Pancreas (tissue), 10 donors: Measurements from ENCODE around the gene MELK. TPM values are rescaled to one million over a fixed set of nuclear protein-coding genes. Genes with fewer than 3 reads are reported as not detected.

Experiments
- ATAC-seq, 4 donors: fragments of 200-7000 bp; cut with Tn5 transposase; one replicate each; pipeline versions ENCODE4 v1.8.0 to v1.9.1; 2020; ENCODE audit warnings: mild to moderate bottlenecking in 4 of 4, moderate library complexity in 4 of 4
- DNase-seq, 6 donors: peaks; one replicate each; pipeline ENCODE4 v3.0.0-alpha.2; 2020
- FAIRE-seq: peaks from 2 replicates; lab custom pipeline; 2012; peaks lifted over from hg19 to GRCh38; lab: Jason Lieb, UNC
- H3K27ac ChIP-seq, 4 donors: fragments of 200-600 bp; sonication (generic); 1 replicate in 3 of 4; 2 replicates in 1 of 4; pipeline versions ENCODE4 v1.5.0 to v1.8.0; 2020
- H3K27me3 ChIP-seq, 4 donors: fragments of 200-600 bp; one replicate each; pipeline ENCODE4 v1.8.0; 2021
- H3K36me3 ChIP-seq, 3 donors: fragments of 200-600 bp; sonication (generic) in 1 of 3; one replicate each; pipeline versions ENCODE4 v1.5.0 to v1.8.0; 2020 to 2021
- H3K4me1 ChIP-seq, 3 donors: fragments of 200-600 bp; one replicate each; pipeline ENCODE4 v1.8.0; 2021
- H3K4me3 ChIP-seq, 4 donors: fragments of 200-600 bp; sonication (generic) in 2 of 4; one replicate each; pipeline versions ENCODE4 v1.5.0 to v1.8.0; 2020 to 2021
- H3K9me3 ChIP-seq, 4 donors: fragments of 200-600 bp; one replicate each; pipeline ENCODE4 v1.8.0; 2021
- CTCF ChIP-seq, 4 donors: fragments of 200-600 bp; sonication (generic) in 3 of 4; IDR thresholded peaks; one replicate each; pipeline versions ENCODE4 v1.5.0 to v1.8.0; 2021; ENCODE audit warnings: antibody characterized with exemption in 4 of 4
- WGBS, 2 donors: extraction: QIAGEN DNeasy Blood & Tissue Kit; methylation state at CpG; one replicate each; pipeline ENCODE4 v1.1.7; 2013; 5-methylcytosine and 5-hydroxymethylcytosine counted together
- intact Hi-C, 3 donors: fragments of 100-400 bp; cut with DNase I; formaldehyde crosslinking; loops; one replicate each; pipeline versions ENCODE4 v1.11.1 to v1.14.2; 2022
- polyA plus RNA-seq, 2 donors: library from polyadenylated mRNA; stranded (reverse); fragments of 200-250 nt; gene quantifications; one replicate each; pipeline ENCODE4 v1.2.3, GENCODE V29; 2013
- total RNA-seq, 6 donors: library from RNA; stranded (reverse); fragmentation: NEBNext Ultra II Directional in 4 of 6; extraction: Animal tissue kit (Norgen Biotek cat#: 25700) in 4 of 6; gene quantifications; one replicate each; pipeline versions ENCODE4 v1.2.1 to v1.2.4, GENCODE V29; 2021 to 2023
- donor health status: healthy with polysubstance abuse.
- donor health status: DM: no; HTN: no; CAD: no; lungs with moderate emphysema.
- donor health status: DM: no; HTN: no; CAD: no.
- donor health status: control.
- donor health status: control.
- donor health status: Bipolar disorder and iron deficiency.
- donor health status: DM: yes; HTN: yes; CAD: no.
- donor health status: DM: no; HTN: no; CAD: no.
- donor health status: DM: no; HTN: no; CAD: no.
- donor health status: DM: yes; HTN: yes; CAD: no.

MELK gene
- total and polyA plus RNA-seq, 8 donors: 0.08 to 0.75 (median 0.30) TPM

GRCh38 chr9:36690412-36691168, 117.9 kb downstream of the MELK start:
- H3K36me3 ChIP-seq: no peaks in the 10 kb centered on the region
- no peak for ATAC-seq

GRCh38 chr9:36691671-36692070, 119.0 kb downstream of the MELK start:
- no peak overlapping the region for H3K4me3 ChIP-seq
- FAIRE-seq (no peak), ATAC-seq (no peak), DNase-seq (no peak)
- H3K27me3 ChIP-seq: no peaks in the 10 kb centered on the region
- no peak overlapping the region for H3K27ac ChIP-seq
- H3K4me1 ChIP-seq: no peaks in the 10 kb centered on the region
- no peaks in the 10 kb centered on the region for H3K36me3 ChIP-seq
- intact Hi-C loops: no loop called here
- TF ChIP-seq CTCF (IDR thresholded peaks at IDR 0.05): no peak
- no peaks in the 10 kb centered on the region for H3K9me3 ChIP-seq

More at GRCh38 chr9:36690412-36691168, 117.9 kb downstream of the MELK start:
- intact Hi-C loops: no loop called here
- no peak for TF ChIP-seq CTCF (IDR thresholded peaks at IDR 0.05)
- H3K4me1 ChIP-seq: no peaks in the 10 kb centered on the region
- H3K4me3 ChIP-seq: no peak overlapping the region
- DNase-seq: no peak
- no peaks in the 10 kb centered on the region for H3K27me3 ChIP-seq
- H3K9me3 ChIP-seq: no peaks in the 10 kb centered on the region
- WGBS, 2 donors: 81 to 93% methylated on average over 1 of the region's 1 CpG
- H3K27ac ChIP-seq: no peak overlapping the region
- FAIRE-seq: peak; percentile 34

- WGBS, 2 donors: 50 to 65% methylated on average over 3 of the region's 3 CpGs
- no peak overlapping the region for H3K4me3 ChIP-seq
- intact Hi-C loops: no loop called here
- no peak overlapping the region for H3K27ac ChIP-seq
- DNase-seq (no peak), FAIRE-seq (no peak), ATAC-seq (no peak)
- TF ChIP-seq CTCF (IDR thresholded peaks at IDR 0.05): no peak
- H3K9me3 ChIP-seq: no peaks in the 10 kb centered on the region
- H3K4me1 ChIP-seq: no peaks in the 10 kb centered on the region
- no peaks in the 10 kb centered on the region for H3K36me3 ChIP-seq
- H3K27me3 ChIP-seq: no peaks in the 10 kb centered on the region
These were observed 126.3 kb downstream of the MELK start for GRCh38 chr9:36698984-36699383.

GRCh38 chr9:36704148-36704547, 131.5 kb downstream of the MELK start:
- FAIRE-seq: no peak
- H3K27ac ChIP-seq: no peak overlapping the region
- ATAC-seq: no peak
- DNase-seq: no peak
- no peak overlapping the region for H3K4me3 ChIP-seq
- H3K9me3 ChIP-seq: no peaks in the 10 kb centered on the region
- no peaks in the 10 kb centered on the region for H3K4me1 ChIP-seq
- H3K36me3 ChIP-seq: no peaks in the 10 kb centered on the region
- H3K27me3 ChIP-seq: no peaks in the 10 kb centered on the region
- TF ChIP-seq CTCF (IDR thresholded peaks at IDR 0.05): no peak
- intact Hi-C loops: no loop called here
